ENCODE measurements around the gene SGSM1. TPM values are rescaled to one million over a fixed set of nuclear protein-coding genes. Genes with fewer than 3 reads are reported as not detected.

The SGSM1 gene
- total and polyA plus RNA-seq, 2 of the 4 experiments (the other 2 are of a cell fraction): not detected

- Histone ChIP-seq H3K4me3 (ENCODE audit: insufficient read depth, low read depth, low read length) (no peak overlapping the region), H3K9me1 (ENCODE audit: insufficient read depth, low read length) (no peaks in the 10 kb centered on the region), H2BK15ac (ENCODE audit: low read depth, low read length) (no peak overlapping the region), H4K8ac (ENCODE audit: low read depth in 2 of 2, low read length in 2 of 2) (no peak overlapping the region), H3K9ac (ENCODE audit: low read depth, low read length) (no peak overlapping the region), H3K27me3 (ENCODE audit: control insufficient read depth, insufficient read depth, low read length) (peaks cover 15% of the 10 kb centered on the region; the same call in 1 of the 2 replicates), H2BK20ac (ENCODE audit: low read depth, low read length) (no peak overlapping the region), H3K18ac (ENCODE audit: low read depth, low read length) (no peak overlapping the region), H2AK9ac (replicated peaks; ENCODE audit: low read depth, low read length, poor library complexity) (no peak overlapping the region), H3K79me1 (ENCODE audit: low read depth in 1 of 2, low read length in 2 of 2) (no peaks in the 10 kb centered on the region), H3K9me3 (ENCODE audit: control insufficient read depth, insufficient read depth, low read length) (no peaks in the 10 kb centered on the region), H2BK5ac (ENCODE audit: low read depth, low read length, poor library complexity, severe bottlenecking) (no peak overlapping the region), H4K91ac (ENCODE audit: insufficient read depth, low read depth, low read length) (no peak overlapping the region), H3K4ac (ENCODE audit: low read depth, low read length) (no peak overlapping the region), H3K14ac (replicated peaks; ENCODE audit: low read depth, low read length) (no peak overlapping the region), H3K36me3 (ENCODE audit: control insufficient read depth, insufficient read depth, low read length) (no peaks in the 10 kb centered on the region), H3K56ac (ENCODE audit: extremely low read depth, insufficient read depth, low read length) (no peak overlapping the region), H3K23ac (ENCODE audit: low read depth, low read length) (no peak overlapping the region), H3K27ac (ENCODE audit: insufficient read depth, low read length) (no peak overlapping the region), H2AK5ac (ENCODE audit: low read depth, low read length) (no peak overlapping the region), H2BK120ac (ENCODE audit: low read depth, low read length) (no peak overlapping the region), H4K20me1 (ENCODE audit: insufficient read depth, low read length) (no peaks in the 10 kb centered on the region), H2AFZ (replicated peaks; ENCODE audit: low read length, poor library complexity) (no peak overlapping the region), H3K4me2 (ENCODE audit: low read depth, low read length) (no peak overlapping the region), H4K5ac (ENCODE audit: low read depth, low read length) (no peak overlapping the region), H3K4me1 (ENCODE audit: control insufficient read depth, insufficient read depth, low read length) (no peaks in the 10 kb centered on the region)
- ATAC-seq (ENCODE audit: low read depth) (no peak), DNase-seq (no peak)
- in situ Hi-C loops (cut with MboI; ENCODE audit: low sequenced_read_pairs): no loop called here
- dilution Hi-C loops (cut with HindIII; ENCODE audit: low sequenced_read_pairs, unreplicated experiment): no loop called here
- 42% methylated on average over 4 of the region's 7 CpGs; no CpG with 5 or more reads in 1 of the 2 experiments for WGBS, 2 experiments (ENCODE audit: extremely low coverage in 2 of 2, insufficient read length in 1 of 2)
- TF ChIP-seq RFX5 (IDR thresholded peaks at IDR 0.05; ENCODE audit: low read depth, low read length): no peak
- no peak for TF ChIP-seq CEBPB (IDR thresholded peaks at IDR 0.05; ENCODE audit: low read depth, low read length)
- no peak for TF ChIP-seq RCOR1 (IDR thresholded peaks at IDR 0.05; ENCODE audit: insufficient replicate concordance, low read length)
- TF ChIP-seq MXI1 (IDR thresholded peaks at IDR 0.05; ENCODE audit: borderline replicate concordance, low read depth, low read length): no peak
- TF ChIP-seq USF2 (IDR thresholded peaks at IDR 0.05; ENCODE audit: low read depth, low read length): no peak
- no peak for TF ChIP-seq RAD21 (IDR thresholded peaks at IDR 0.05; ENCODE audit: low read length)
- TF ChIP-seq SMC3 (IDR thresholded peaks at IDR 0.05; ENCODE audit: low read depth, low read length): no peak
- TF ChIP-seq ELK1 (IDR thresholded peaks at IDR 0.05; ENCODE audit: borderline replicate concordance, low read depth, low read length): no peak
- no peak for TF ChIP-seq CTCF (conservative IDR thresholded peaks at IDR 0.05; ENCODE audit: low read depth, low read length)
- no peak for TF ChIP-seq CHD1 (IDR thresholded peaks at IDR 0.05; ENCODE audit: low read depth, low read length)
- no peak for TF ChIP-seq NFE2L2 (IDR thresholded peaks at IDR 0.05; ENCODE audit: low read depth, low read length)
- no peak for TF ChIP-seq POLR2A (IDR thresholded peaks at IDR 0.05; ENCODE audit: low read depth, low read length)
- intact Hi-C loops (cut with micrococcal nuclease): no loop called here
- no TSS peak for BruUV-seq (replicated peaks)
- ChIA-PET POLR2A (ENCODE audit: unreplicated experiment) (no interaction called here), CTCF (interaction anchor here (1.0 kb wide), 1 partner anchor 24 kb away, joined by 3 read pairs; no protein-coding TSS in a partner anchor)
Observed at GRCh38 chr22:24826710-24827285, 20.8 kb downstream of the SGSM1 start.

All from IMR-90 (cell line).